ENCODE results near the gene CCNYL1.
"Not testable (repeated sequence)": the region's sequence is repeated elsewhere in the genome, so short reads cannot be mapped to it uniquely, and the experiment has no call there.

Gene CCNYL1

DNA sequence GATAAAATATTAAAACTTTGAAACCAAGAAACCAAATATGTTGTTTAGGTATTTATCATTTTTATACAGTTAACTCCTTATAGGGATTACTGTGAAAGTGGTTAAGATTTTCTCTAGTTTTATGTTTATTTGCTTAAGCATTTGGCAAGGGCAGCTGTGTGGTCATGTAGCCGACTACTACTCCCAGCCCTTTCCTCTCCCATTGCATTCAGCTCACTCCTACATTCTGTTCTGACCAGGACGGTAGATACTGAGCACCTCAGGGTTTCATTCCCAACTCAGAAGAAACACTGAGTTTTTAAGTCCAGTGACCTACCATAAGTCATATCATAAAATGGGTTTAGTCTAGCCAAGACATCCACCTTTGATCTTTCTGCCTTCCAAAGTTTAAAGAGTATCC lies 38.4 kb downstream of the CCNYL1 start:
- TF ChIP-seq JUND (IDR thresholded peaks at IDR 0.05; ENCODE audit: low read depth), result no peak
- in situ Hi-C loops (cut with HindIII; ENCODE audit: low pct_unique_long_range_greater_than_20kb, low sequenced_read_pairs), result no loop called here
- DNase-seq (ENCODE audit: low read depth in 1 of 2, low spot score in 1 of 2), result no peak

DNA sequence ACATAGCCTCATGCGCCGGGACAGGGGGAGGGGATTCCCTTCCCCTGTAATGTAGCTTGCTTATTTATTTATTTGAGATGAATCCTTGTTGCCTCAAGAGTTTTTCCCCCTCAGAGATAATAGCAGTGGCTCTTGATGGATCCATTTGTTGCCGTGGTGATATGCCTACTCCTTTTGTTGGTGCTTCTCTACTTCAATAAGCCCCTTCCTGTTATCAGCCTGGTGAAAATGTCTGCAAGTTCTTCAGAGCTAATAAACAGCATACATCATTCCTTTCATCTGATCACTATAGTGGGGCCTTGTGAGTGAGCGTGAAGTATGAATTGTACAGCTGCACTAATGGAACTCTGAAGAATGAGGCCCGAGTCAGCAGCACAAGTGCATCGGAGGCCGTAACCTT lies 38.9 kb downstream of the CCNYL1 start:
- DNase-seq (ENCODE audit: low read depth in 1 of 2, low spot score in 1 of 2), result no peak
- in situ Hi-C loops (cut with HindIII; ENCODE audit: low pct_unique_long_range_greater_than_20kb, low sequenced_read_pairs), result no loop called here
- TF ChIP-seq JUND (IDR thresholded peaks at IDR 0.05; ENCODE audit: low read depth), result no peak

DNA sequence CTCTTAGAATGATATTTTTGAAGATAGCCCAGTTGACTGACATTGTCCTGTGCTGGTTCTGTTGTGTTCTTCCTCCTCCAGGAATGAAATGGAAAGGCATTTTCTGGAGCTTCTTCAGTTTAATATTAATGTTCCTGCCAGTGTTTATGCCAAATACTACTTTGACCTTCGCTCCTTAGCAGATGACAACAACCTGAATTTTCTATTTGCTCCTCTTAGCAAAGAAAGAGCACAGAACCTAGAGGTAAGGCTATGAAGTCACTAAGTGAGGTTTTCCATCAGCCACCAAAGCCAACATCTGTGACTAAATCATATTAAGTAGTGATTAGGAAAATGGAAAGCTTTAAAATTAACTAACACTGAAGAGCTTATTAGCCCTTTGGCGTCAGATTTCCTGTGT lies 39.4 kb downstream of the CCNYL1 start:
- no peak for TF ChIP-seq JUND (IDR thresholded peaks at IDR 0.05; ENCODE audit: low read depth)
- DNase-seq (ENCODE audit: low read depth in 1 of 2, low spot score in 1 of 2), result no peak
- in situ Hi-C loops (cut with HindIII; ENCODE audit: low pct_unique_long_range_greater_than_20kb, low sequenced_read_pairs), result no loop called here

DNA sequence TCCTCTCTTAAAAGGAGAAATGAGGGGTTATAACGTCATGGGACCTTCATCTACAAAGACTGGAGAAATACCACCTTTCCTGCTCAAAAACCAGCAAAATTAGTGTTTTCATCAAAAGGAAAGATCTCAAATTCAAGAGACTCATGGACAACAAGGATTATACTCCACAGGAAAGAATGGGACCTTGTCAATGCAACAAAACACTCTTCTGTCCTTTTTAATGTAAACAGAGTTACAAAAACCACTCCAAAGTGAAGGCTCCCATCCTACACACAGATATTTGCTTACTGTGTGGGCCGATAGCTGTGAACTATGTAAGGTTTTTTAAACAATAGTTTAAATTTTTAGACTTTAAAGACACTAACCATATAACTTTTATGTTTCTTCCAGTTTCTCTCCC lies 42.2 kb downstream of the CCNYL1 start:
- in situ Hi-C loops (cut with HindIII; ENCODE audit: low pct_unique_long_range_greater_than_20kb, low sequenced_read_pairs), result not testable (repeated sequence)

DNA sequence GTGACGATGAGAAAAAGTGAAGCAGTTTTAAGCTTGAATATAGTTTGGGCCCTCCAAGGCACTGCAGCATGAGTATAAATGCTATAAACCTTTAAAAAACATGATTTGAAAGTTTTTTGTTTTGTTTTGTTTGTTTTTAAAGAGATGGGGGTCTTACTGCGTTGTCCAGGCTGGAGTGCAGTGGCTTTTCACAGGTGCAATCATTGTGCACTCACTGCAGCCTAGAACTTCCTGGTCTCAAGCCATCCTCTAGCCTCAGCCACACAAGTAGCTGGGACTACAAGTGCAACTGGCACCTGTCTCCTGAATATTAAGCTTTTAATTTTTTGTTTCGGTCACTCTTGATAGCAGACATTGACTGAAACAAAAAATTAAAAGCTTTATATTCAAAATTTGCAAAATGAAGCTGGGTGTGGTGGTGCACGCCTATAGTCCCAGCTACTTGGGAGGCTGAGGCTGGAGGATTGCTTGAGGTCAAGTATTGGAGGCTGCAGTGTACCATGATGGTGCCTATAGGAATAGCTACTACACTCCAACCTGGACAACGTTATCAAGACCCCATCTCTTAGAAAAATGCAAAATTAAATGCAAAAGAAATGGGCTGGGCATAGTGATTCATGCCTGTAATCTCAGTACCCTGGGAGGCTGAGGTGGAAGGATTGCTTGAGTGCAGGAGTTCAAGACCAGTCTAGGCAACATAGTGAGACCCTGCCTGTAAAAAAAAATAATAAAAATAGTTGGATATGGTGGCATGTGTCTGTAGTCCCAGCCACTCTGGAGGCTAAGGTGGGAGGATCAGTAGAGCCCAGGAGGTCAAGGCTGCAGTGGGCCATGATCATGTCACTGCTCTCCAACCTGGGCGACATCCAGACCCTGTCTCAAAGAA lies 43.3 kb downstream of the CCNYL1 start:
- no peak for TF ChIP-seq JUND (IDR thresholded peaks at IDR 0.05; ENCODE audit: low read depth)
- in situ Hi-C loops (cut with HindIII; ENCODE audit: low pct_unique_long_range_greater_than_20kb, low sequenced_read_pairs), result no loop called here
- DNase-seq (ENCODE audit: low read depth in 1 of 2, low spot score in 1 of 2), result no peak

More for the DNA sequence above, 42.2 kb downstream of the CCNYL1 start:
- DNase-seq (ENCODE audit: low read depth in 1 of 2, low spot score in 1 of 2), result not testable (repeated sequence)

DNA sequence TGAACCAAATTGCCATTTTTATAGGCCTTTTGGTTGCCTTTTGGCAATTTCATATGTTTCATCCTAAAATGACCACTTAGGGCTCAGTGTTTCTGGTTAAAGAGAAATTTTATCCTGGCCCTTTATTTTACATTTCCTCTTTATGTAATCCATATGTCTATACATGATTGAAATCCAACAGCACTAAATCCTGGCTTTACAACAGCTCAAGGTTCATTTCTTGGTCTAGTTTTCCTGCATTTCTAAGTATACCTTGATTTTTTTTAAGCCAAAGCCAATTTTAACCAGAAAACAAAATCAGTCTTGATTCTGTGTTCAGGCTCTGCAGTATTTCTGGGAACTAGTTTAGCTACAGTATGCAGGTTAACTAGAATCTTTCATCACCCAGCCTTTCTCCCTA lies 46.6 kb downstream of the CCNYL1 start:
- no peak for TF ChIP-seq JUND (IDR thresholded peaks at IDR 0.05; ENCODE audit: low read depth)
- in situ Hi-C loops (cut with HindIII; ENCODE audit: low pct_unique_long_range_greater_than_20kb, low sequenced_read_pairs), result no loop called here
- DNase-seq (ENCODE audit: low read depth in 1 of 2, low spot score in 1 of 2), result no peak

DNA sequence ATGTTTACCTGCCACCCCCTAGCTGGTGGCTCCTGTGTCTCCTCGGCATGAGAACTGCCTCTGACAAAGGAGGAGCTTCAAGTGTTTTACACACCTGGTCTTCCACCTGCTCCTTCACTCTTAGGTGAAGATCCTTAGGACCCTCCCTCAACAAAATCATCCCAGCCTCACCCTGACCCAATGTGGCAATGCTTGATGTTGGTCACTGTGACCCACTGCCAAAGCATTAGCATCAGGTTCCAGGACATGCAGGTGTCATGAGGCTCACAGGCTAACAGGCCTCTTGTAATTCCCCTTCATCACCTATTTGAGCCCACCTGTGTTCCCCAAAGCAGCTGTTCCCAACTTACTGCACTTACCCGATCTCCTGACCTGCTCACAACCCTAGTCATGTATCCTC lies 48.5 kb downstream of the CCNYL1 start:
- in situ Hi-C loops (cut with HindIII; ENCODE audit: low pct_unique_long_range_greater_than_20kb, low sequenced_read_pairs), result no loop called here
- TF ChIP-seq JUND (IDR thresholded peaks at IDR 0.05; ENCODE audit: low read depth), result no peak
- DNase-seq (ENCODE audit: low read depth in 1 of 2, low spot score in 1 of 2), result no peak

DNA sequence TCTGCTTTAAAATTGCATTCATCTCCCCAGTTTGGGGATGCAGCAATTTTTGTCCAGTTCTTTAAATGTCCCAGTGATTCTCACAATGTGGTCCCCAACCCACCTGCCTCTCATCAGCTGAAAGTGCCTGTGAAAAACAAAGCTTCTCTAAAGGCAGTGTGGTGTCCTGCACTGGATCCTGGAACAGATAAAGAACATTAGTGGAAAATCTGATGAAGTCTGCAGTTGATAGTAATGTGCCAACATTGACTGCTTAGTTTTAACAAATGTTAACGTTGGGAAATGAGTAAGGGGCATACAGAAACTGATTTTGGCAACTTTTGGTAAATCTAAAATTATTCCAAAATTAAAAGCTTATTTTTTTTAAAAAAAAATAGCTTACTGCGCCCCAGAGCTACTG lies 49.0 kb downstream of the CCNYL1 start:
- TF ChIP-seq JUND (IDR thresholded peaks at IDR 0.05; ENCODE audit: low read depth), result no peak
- DNase-seq (ENCODE audit: low read depth in 1 of 2, low spot score in 1 of 2), result no peak
- in situ Hi-C loops (cut with HindIII; ENCODE audit: low pct_unique_long_range_greater_than_20kb, low sequenced_read_pairs), result no loop called here

DNA sequence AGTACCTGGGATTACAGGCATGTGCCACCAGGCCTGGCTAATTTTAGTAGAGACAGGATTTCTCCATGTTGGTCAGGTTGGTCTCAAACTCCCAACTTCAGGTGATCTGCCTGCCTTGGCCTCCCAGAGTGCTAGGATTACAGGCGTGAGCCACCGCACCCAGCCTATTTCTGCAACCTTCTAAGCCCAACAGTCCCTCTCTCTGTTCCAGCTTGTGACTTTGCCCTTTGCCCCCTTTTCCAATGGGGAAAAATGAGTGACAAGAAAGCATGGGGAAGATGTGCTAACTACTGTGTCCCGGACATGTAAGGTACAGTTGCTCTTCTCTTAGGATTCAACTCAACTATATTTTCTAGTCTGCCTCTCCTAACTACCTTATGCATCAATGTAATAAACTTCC lies 50.0 kb downstream of the CCNYL1 start:
- DNase-seq (ENCODE audit: low read depth in 1 of 2, low spot score in 1 of 2); in situ Hi-C loops (cut with HindIII; ENCODE audit: low pct_unique_long_range_greater_than_20kb, low sequenced_read_pairs): not testable (repeated sequence)

DNA sequence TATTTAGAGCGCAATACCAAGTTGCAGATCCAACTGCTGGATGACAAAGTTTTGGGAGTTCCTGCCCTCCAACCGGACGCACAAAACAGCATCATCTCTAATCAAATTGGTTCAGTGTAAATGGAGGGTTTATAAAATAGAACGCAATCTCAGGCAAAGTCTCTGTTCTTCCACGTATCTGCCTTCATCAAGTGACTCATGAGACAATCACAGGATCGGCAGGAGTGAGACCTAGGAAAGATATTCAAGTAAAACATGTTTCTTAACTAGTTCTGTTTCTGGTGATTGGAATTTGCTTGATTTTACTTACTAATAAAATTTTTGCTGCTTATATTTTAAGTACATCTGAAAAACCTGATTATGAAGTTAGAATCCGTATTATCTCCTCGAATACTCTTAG lies 50.7 kb downstream of the CCNYL1 start:
- DNase-seq (ENCODE audit: low read depth in 1 of 2, low spot score in 1 of 2), result no peak
- in situ Hi-C loops (cut with HindIII; ENCODE audit: low pct_unique_long_range_greater_than_20kb, low sequenced_read_pairs), result no loop called here
- no peak for TF ChIP-seq JUND (IDR thresholded peaks at IDR 0.05; ENCODE audit: low read depth)

DNA sequence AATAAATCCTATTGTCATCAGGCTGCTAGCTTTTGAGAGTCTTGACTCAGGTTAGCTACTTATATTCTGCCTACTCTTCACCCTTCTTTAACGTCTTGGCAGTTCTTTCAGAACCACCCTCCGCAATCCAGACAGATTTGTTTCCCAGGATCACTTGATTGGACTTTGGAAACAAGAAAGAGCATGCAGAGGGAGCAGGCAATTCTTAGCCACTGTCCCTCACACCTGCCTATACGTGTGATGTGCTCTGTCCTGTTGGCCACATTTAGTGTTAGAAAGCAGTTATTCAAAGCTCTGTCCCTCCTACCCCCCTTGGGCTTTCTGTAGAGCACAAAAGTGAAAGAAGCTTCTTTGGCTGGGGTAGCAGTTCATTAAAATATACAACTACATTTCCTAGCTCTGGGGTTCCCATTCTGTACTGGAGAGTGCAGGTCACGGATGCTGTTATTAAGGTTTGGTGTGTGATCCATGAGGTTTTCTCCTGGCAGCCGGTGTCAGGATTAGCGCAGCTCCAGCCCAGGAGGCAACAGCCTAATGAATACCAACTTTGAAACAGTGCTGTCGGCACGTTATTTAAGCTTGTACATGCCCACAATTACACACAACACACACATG lies 52.0 kb downstream of the CCNYL1 start:
- no peak for DNase-seq (ENCODE audit: low read depth in 1 of 2, low spot score in 1 of 2)
- in situ Hi-C loops (cut with HindIII; ENCODE audit: low pct_unique_long_range_greater_than_20kb, low sequenced_read_pairs), result no loop called here
- TF ChIP-seq JUND (IDR thresholded peaks at IDR 0.05; ENCODE audit: low read depth), result no peak

DNA sequence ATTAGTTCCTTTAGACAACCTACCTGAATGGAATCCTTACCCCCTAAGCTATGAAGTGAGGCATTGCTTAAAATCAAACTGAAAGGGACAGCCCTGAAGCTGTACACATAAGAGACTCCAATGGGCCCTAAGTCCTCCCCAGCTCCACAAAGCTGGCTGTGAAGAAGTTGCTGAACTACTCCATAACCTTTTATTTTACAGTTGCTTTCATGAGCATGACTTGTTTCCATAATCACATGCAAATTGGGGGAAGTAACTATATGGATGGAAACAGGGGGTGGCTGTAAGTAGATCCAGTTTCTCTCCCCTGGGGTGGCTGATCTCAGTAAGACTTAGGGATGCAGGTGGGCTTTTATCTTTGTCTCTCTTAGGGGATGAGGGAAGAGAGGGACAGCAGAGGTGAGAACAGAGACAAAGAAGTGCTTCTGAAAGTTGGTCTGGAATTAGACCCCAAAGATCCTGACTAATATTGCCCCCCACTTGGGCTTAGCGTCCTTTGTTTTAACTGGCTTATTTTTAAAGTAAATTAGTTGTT lies 52.7 kb downstream of the CCNYL1 start:
- TF ChIP-seq JUND (IDR thresholded peaks at IDR 0.05; ENCODE audit: low read depth), result no peak
- in situ Hi-C loops (cut with HindIII; ENCODE audit: low pct_unique_long_range_greater_than_20kb, low sequenced_read_pairs), result no loop called here

DNA sequence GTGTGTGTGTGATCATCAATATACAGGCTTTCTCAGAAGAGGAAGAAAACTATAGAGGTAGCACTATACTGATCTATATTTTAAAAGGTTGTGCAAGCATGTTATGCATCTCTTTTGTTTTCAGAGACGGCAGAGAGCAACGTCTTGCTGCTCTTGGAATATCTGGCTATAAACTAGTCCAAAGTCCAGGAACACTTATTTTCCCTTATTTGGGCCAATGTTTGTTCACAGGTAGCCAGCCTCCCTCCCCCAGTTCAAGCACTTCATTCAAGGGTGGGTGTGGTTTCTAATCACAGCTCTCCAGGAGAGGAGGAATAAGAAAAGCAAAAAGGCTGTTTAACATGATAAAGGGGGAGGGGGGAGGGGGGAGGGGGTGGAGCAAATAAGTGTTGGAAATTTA lies 54.1 kb downstream of the CCNYL1 start:
- DNase-seq (ENCODE audit: low read depth in 1 of 2, low spot score in 1 of 2), result no peak
- in situ Hi-C loops (cut with HindIII; ENCODE audit: low pct_unique_long_range_greater_than_20kb, low sequenced_read_pairs), result no loop called here
- no peak for TF ChIP-seq JUND (IDR thresholded peaks at IDR 0.05; ENCODE audit: low read depth)

More for the DNA sequence above, 52.7 kb downstream of the CCNYL1 start:
- no peak for DNase-seq (ENCODE audit: low read depth in 1 of 2, low spot score in 1 of 2)
